GM18505 (cell line): ENCODE data around the gene PTPRB.

Experiments used
- ATAC-seq: cut with Tn5 transposase; IDR thresholded peaks from one replicate; pipeline ENCODE4 v1.9.1; 2021; ENCODE audit not compliant: unreplicated experiment
- POLR2A ChIP-seq: IDR thresholded peaks from 4 replicates; pipeline ENCODE4 v1.6.1; 2011; ENCODE audit warnings: borderline replicate concordance; ENCODE audit not compliant: insufficient read depth, insufficient read length; ENCODE audit errors: extremely low read depth

PTPRB gene

GRCh38 chr12:70635755-70636154 lies 1.5 kb downstream of the PTPRB start:
- no peak for TF ChIP-seq POLR2A

GRCh38 chr12:70628701-70629480 lies 8.3 kb downstream of the PTPRB start:
- TF ChIP-seq POLR2A, result no peak
- no peak for ATAC-seq

More at GRCh38 chr12:70635755-70636154, 1.5 kb downstream of the PTPRB start:
- no peak for ATAC-seq

- TF ChIP-seq POLR2A, result no peak
- no peak for ATAC-seq
These were observed 9.6 kb downstream of the PTPRB start for GRCh38 chr12:70627677-70628076.

GRCh38 chr12:70626180-70626579 lies 11.0 kb downstream of the PTPRB start:
- TF ChIP-seq POLR2A, result no peak
- no peak for ATAC-seq

GRCh38 chr12:70619471-70620152 lies 17.6 kb downstream of the PTPRB start:
- no peak for TF ChIP-seq POLR2A
- ATAC-seq, result no peak

GRCh38 chr12:70618371-70618770 lies 18.9 kb downstream of the PTPRB start:
- no peak for TF ChIP-seq POLR2A
- ATAC-seq, result no peak

- ATAC-seq, result no peak
These were observed 19.8 kb downstream of the PTPRB start for GRCh38 chr12:70617450-70617849.

GRCh38 chr12:70615174-70615866 lies 21.9 kb downstream of the PTPRB start:
- TF ChIP-seq POLR2A, result no peak

More at GRCh38 chr12:70617450-70617849, 19.8 kb downstream of the PTPRB start:
- TF ChIP-seq POLR2A, result no peak

GRCh38 chr12:70609739-70610491 lies 27.3 kb downstream of the PTPRB start:
- ATAC-seq, result no peak
- no peak for TF ChIP-seq POLR2A

More at GRCh38 chr12:70615174-70615866, 21.9 kb downstream of the PTPRB start:
- ATAC-seq, result no peak

- ATAC-seq, result no peak
- no peak for TF ChIP-seq POLR2A
These were observed 28.0 kb downstream of the PTPRB start for GRCh38 chr12:70609203-70609602.

GRCh38 chr12:70608184-70608583 lies 29.0 kb downstream of the PTPRB start:
- ATAC-seq, result no peak
- no peak for TF ChIP-seq POLR2A

GRCh38 chr12:70607107-70607506 lies 30.1 kb downstream of the PTPRB start:
- ATAC-seq, result no peak
- no peak for TF ChIP-seq POLR2A

- ATAC-seq, result no peak
These were observed 31.3 kb downstream of the PTPRB start for GRCh38 chr12:70605976-70606375.

More at GRCh38 chr12:70605976-70606375, 31.3 kb downstream of the PTPRB start:
- TF ChIP-seq POLR2A, result no peak
